ENCODE results near the gene CHADL.

DNA sequence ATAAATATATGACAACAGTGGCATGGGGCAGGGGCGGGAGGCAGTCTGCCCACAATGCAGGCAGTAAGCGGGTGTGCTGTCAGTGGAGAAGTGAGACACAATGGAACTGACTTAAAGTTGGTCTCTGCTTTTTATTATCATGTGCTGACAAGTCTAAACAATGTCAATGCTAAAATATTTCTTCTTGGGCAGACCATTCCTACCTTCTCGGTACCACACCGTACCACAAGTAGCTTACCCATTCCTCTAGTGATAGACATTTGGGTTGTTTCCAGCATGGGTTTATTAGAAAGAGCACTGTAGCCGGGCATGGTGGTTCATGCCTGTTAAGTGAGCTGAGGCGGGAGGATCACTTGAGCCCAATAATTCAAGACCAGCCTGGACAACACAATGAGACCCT is 2.6 kb upstream of the CHADL start:
- TF ChIP-seq, protein P1, sequence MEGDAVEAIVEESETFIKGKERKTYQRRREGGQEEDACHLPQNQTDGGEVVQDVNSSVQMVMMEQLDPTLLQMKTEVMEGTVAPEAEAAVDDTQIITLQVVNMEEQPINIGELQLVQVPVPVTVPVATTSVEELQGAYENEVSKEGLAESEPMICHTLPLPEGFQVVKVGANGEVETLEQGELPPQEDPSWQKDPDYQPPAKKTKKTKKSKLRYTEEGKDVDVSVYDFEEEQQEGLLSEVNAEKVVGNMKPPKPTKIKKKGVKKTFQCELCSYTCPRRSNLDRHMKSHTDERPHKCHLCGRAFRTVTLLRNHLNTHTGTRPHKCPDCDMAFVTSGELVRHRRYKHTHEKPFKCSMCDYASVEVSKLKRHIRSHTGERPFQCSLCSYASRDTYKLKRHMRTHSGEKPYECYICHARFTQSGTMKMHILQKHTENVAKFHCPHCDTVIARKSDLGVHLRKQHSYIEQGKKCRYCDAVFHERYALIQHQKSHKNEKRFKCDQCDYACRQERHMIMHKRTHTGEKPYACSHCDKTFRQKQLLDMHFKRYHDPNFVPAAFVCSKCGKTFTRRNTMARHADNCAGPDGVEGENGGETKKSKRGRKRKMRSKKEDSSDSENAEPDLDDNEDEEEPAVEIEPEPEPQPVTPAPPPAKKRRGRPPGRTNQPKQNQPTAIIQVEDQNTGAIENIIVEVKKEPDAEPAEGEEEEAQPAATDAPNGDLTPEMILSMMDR (IDR thresholded peaks at IDR 0.05), result no peak
- TF ChIP-seq POLR2AphosphoS5 (IDR thresholded peaks at IDR 0.05), result no peak
- TF ChIP-seq EP300 (IDR thresholded peaks at IDR 0.05), result no peak
- no peak for TF ChIP-seq POLR2A (IDR thresholded peaks at IDR 0.05)
